ENCODE measurements around the gene CADM4.

Gene CADM4

GRCh38 chr19:43639519-43640423, at the start of gene CADM4:
Gene CADM4 (minus strand): TSS chr19:43639850. CDS start chr19:43639790, 60 bp downstream.
- intact Hi-C loops (cut with DNase I; ENCODE audit: low total_unique reads): no loop called here
- Histone ChIP-seq H3K27ac (no peak within 1 kb of the TSS), H3K27me3 (peaks cover 0 to 58% of the 10 kb centered on the region in 2 donors), H3K9me3 (no peaks in the 10 kb centered on the region), H3K36me3 (no peaks in the 10 kb centered on the region), H3K4me1 (peaks cover 0 to 16% (median 11%) of the 10 kb centered on the region in 4 donors), H3K4me3 (peak within 1 kb of the TSS; percentile 36 to 50)
- no peak for DNase-seq
- TF ChIP-seq CTCF (IDR thresholded peaks at IDR 0.05): no peak

- H3K36me3 ChIP-seq: no peaks in the 10 kb centered on the region
- intact Hi-C loops (cut with DNase I; ENCODE audit: low total_unique reads): no loop called here
Measured at GRCh38 chr19:43688059-43688701, 48.5 kb upstream of the CADM4 start.

GRCh38 chr19:43687660-43687997, 48.0 kb upstream of the CADM4 start:
- no peak overlapping the region for H3K4me3 ChIP-seq
- no peak for DNase-seq
- peaks cover 0 to 3% of the 10 kb centered on the region in 2 donors for H3K27me3 ChIP-seq
- H3K36me3 ChIP-seq: no peaks in the 10 kb centered on the region
- peaks cover 3 to 29% (median 28%) of the 10 kb centered on the region in 3 donors for H3K9me3 ChIP-seq
- H3K4me1 ChIP-seq: no peaks in the 10 kb centered on the region
- H3K27ac ChIP-seq: no peak overlapping the region
- TF ChIP-seq CTCF (IDR thresholded peaks at IDR 0.05): no peak
- intact Hi-C loops (cut with DNase I; ENCODE audit: low total_unique reads): no loop called here

More at GRCh38 chr19:43688059-43688701, 48.5 kb upstream of the CADM4 start:
- DNase-seq: no peak
- peaks cover 0 to 3% of the 10 kb centered on the region in 2 donors for H3K27me3 ChIP-seq
- no peak overlapping the region for H3K27ac ChIP-seq
- H3K4me1 ChIP-seq: no peaks in the 10 kb centered on the region
- peaks cover 3 to 29% (median 28%) of the 10 kb centered on the region in 3 donors for H3K9me3 ChIP-seq
- no peak overlapping the region for H3K4me3 ChIP-seq
- TF ChIP-seq CTCF (IDR thresholded peaks at IDR 0.05): no peak

- Histone ChIP-seq H3K4me3 (no peak overlapping the region), H3K27me3 (no peaks in the 10 kb centered on the region), H3K9me3 (no peaks in the 10 kb centered on the region), H3K36me3 (no peaks in the 10 kb centered on the region), H3K27ac (no peak overlapping the region), H3K4me1 (no peaks in the 10 kb centered on the region)
- intact Hi-C loops (cut with DNase I; ENCODE audit: low total_unique reads): no loop called here
- DNase-seq: no peak
- no peak for TF ChIP-seq CTCF (IDR thresholded peaks at IDR 0.05)
Measured at GRCh38 chr19:43684326-43684725, 44.7 kb upstream of the CADM4 start.

GRCh38 chr19:43683905-43684304, 44.3 kb upstream of the CADM4 start:
- no peak for DNase-seq
- H3K27ac ChIP-seq: no peak overlapping the region
- TF ChIP-seq CTCF (IDR thresholded peaks at IDR 0.05): no peak
- H3K4me1 ChIP-seq: no peaks in the 10 kb centered on the region
- no peaks in the 10 kb centered on the region for H3K36me3 ChIP-seq
- no peaks in the 10 kb centered on the region for H3K9me3 ChIP-seq
- no peak overlapping the region for H3K4me3 ChIP-seq
- intact Hi-C loops (cut with DNase I; ENCODE audit: low total_unique reads): no loop called here
- H3K27me3 ChIP-seq: no peaks in the 10 kb centered on the region

Measured in tibial artery (tissue), 4 donors.